ENCODE results near the gene FARS2.

DNA sequence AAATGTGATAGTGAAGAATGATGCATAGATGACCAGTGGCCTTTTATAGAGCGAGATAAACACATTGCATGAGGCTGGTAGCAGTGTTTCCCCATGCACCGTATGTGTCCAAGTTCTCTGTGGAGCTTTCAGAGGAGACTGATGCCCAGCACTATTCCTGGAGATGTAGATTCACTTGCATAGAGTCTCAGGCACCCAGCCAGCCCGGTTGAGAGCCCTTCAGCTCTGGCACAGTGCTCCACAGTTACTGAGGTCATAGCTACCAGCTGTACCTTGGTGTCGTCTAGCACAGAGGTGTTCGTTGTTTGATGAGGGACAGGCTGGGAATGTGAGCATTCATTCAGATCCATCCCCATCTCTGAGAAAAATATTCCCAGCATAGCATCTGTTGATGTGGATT lies 328.9 kb downstream of the FARS2 start:
- TF ChIP-seq TEAD1 (CRISPR knock-in tag; IDR thresholded peaks at IDR 0.05), result no peak
- TF ChIP-seq ETV6 (CRISPR knock-in tag; IDR thresholded peaks at IDR 0.05), result no peak
- no peak for TF ChIP-seq SP1 (CRISPR knock-in tag; conservative IDR thresholded peaks at IDR 0.05)

Data from WTC11 (cell line).